ENCODE results near the gene TBC1D3B.
"Not testable (repeated sequence)": the region's sequence is repeated elsewhere in the genome, so short reads cannot be mapped to it uniquely, and the experiment has no call there.

TBC1D3B gene

GRCh38 chr17:36188891-36189306 lies 12.5 kb upstream of the TBC1D3B start:
- peaks cover 2% of the 10 kb centered on the region for H3K4me1 ChIP-seq (ENCODE audit: insufficient read depth, insufficient read length)
- H3K4me3 ChIP-seq (ENCODE audit: insufficient read length, low read depth) = no peak overlapping the region
- peaks cover under 1% of the 10 kb centered on the region for H3K27me3 ChIP-seq (ENCODE audit: insufficient read depth, insufficient read length)
- H3K9me3 ChIP-seq (ENCODE audit: insufficient read depth, low read length) = no peaks in the 10 kb centered on the region
- H3K36me3 ChIP-seq (ENCODE audit: insufficient read depth, insufficient read length, low read length) = no peaks in the 10 kb centered on the region
- TF ChIP-seq YY1 (IDR thresholded peaks at IDR 0.05; ENCODE audit: insufficient read depth, insufficient read length) = no peak
- no peak for TF ChIP-seq SUZ12 (IDR thresholded peaks at IDR 0.05; ENCODE audit: extremely low read depth, insufficient read depth, insufficient read length)
- TF ChIP-seq ZNF274 (IDR thresholded peaks at IDR 0.05; ENCODE audit: low read depth, low read length) = no peak
- DNase-seq (ENCODE audit: low read depth, low spot score) = no peak
- no peak overlapping the region for H3K9ac ChIP-seq (ENCODE audit: insufficient read length, low read depth)

DNA sequence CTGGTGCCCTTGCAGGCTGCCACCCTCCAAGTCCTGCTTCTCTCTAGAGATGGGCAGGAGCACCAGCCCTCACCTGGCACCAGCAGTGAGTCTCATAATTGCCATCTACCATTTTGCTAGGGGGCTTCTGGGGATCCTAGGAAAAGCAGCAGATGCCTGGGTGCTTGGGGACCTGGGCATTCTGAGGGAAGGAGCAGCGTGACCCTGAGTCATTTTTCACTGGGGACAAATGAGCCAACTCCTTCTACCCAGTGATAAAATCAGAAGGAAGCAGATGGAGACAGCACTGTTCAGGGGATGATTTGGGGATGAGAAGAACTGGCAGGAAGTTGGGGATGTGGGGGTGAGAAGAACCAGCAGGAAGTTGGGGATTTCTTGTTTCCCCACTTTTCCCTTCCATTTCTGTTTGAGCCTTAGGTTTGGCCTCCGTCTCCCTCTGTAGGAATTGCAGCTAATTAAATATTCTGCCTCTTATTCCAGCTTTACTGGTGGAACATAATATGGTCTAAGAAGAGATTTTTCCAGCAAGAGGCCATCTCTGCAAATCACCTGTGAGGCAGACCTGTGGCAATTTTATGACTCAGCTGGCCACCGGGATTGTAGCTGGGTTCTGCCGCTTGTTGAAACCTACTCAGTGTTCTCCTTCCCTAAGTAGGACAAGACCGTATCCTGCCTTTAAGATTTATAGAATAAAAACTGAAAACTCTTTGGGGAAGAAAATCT lies 11.7 kb upstream of the TBC1D3B start:
- not testable (repeated sequence) for H3K27me3 ChIP-seq (ENCODE audit: insufficient read depth, insufficient read length); H3K36me3 ChIP-seq (ENCODE audit: insufficient read depth, insufficient read length, low read length); H3K9me3 ChIP-seq (ENCODE audit: insufficient read depth, low read length); DNase-seq (ENCODE audit: low read depth, low spot score); H3K9ac ChIP-seq (ENCODE audit: insufficient read length, low read depth); H3K4me3 ChIP-seq (ENCODE audit: insufficient read length, low read depth); H3K4me1 ChIP-seq (ENCODE audit: insufficient read depth, insufficient read length)

GRCh38 chr17:36186810-36187763 lies 10.7 kb upstream of the TBC1D3B start:
- not testable (repeated sequence) for H3K9ac ChIP-seq (ENCODE audit: insufficient read length, low read depth); DNase-seq (ENCODE audit: low read depth, low spot score); H3K4me1 ChIP-seq (ENCODE audit: insufficient read depth, insufficient read length); H3K4me3 ChIP-seq (ENCODE audit: insufficient read length, low read depth); H3K36me3 ChIP-seq (ENCODE audit: insufficient read depth, insufficient read length, low read length); H3K9me3 ChIP-seq (ENCODE audit: insufficient read depth, low read length)
- H3K27me3 ChIP-seq (ENCODE audit: insufficient read depth, insufficient read length) = peaks cover 19% of the 10 kb centered on the region

DNA sequence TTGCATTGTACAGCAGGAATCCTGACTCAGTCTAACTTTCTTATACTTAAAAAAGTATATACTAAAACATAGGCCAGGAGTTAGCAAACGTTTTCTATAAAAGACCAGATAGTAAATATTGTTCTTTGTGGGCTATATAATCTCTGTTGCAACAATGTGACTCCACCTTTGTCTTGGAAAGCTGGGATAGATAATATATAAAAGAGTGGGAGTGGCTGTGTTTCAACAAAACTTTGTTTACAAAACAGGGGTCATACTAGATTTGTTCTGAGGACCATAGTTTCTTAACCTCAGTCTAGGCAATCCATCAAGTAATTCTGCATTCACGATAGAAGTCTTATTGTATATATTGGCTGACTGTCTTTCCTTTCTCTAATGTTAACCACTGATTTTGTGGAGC lies 9.0 kb upstream of the TBC1D3B start:
- Histone ChIP-seq H3K9me3 (ENCODE audit: insufficient read depth, low read length) (no peaks in the 10 kb centered on the region), H3K4me3 (ENCODE audit: insufficient read length, low read depth) (no peak overlapping the region), H3K4me1 (ENCODE audit: insufficient read depth, insufficient read length) (peaks cover 9% of the 10 kb centered on the region), H3K9ac (ENCODE audit: insufficient read length, low read depth) (no peak overlapping the region), H3K27me3 (ENCODE audit: insufficient read depth, insufficient read length) (peaks cover 30% of the 10 kb centered on the region), H3K36me3 (ENCODE audit: insufficient read depth, insufficient read length, low read length) (no peaks in the 10 kb centered on the region)
- TF ChIP-seq ZNF274 (IDR thresholded peaks at IDR 0.05; ENCODE audit: low read depth, low read length) (no peak), SUZ12 (IDR thresholded peaks at IDR 0.05; ENCODE audit: extremely low read depth, insufficient read depth, insufficient read length) (no peak), YY1 (IDR thresholded peaks at IDR 0.05; ENCODE audit: insufficient read depth, insufficient read length) (no peak)
- no peak for DNase-seq (ENCODE audit: low read depth, low spot score)

- H3K36me3 ChIP-seq (ENCODE audit: insufficient read depth, insufficient read length, low read length) = no peaks in the 10 kb centered on the region
- no peak for DNase-seq (ENCODE audit: low read depth, low spot score)
- TF ChIP-seq ZNF274 (IDR thresholded peaks at IDR 0.05; ENCODE audit: low read depth, low read length) (no peak), YY1 (IDR thresholded peaks at IDR 0.05; ENCODE audit: insufficient read depth, insufficient read length) (no peak), SUZ12 (IDR thresholded peaks at IDR 0.05; ENCODE audit: extremely low read depth, insufficient read depth, insufficient read length) (no peak)
- peak overlapping the region; percentile 79 for H3K9ac ChIP-seq (ENCODE audit: insufficient read length, low read depth)
- peaks cover 9% of the 10 kb centered on the region for H3K4me1 ChIP-seq (ENCODE audit: insufficient read depth, insufficient read length)
- no peak overlapping the region for H3K4me3 ChIP-seq (ENCODE audit: insufficient read length, low read depth)
- H3K9me3 ChIP-seq (ENCODE audit: insufficient read depth, low read length) = no peaks in the 10 kb centered on the region
- peaks cover 30% of the 10 kb centered on the region for H3K27me3 ChIP-seq (ENCODE audit: insufficient read depth, insufficient read length)
Observed at GRCh38 chr17:36184023-36184765, 7.8 kb upstream of the TBC1D3B start.

DNA sequence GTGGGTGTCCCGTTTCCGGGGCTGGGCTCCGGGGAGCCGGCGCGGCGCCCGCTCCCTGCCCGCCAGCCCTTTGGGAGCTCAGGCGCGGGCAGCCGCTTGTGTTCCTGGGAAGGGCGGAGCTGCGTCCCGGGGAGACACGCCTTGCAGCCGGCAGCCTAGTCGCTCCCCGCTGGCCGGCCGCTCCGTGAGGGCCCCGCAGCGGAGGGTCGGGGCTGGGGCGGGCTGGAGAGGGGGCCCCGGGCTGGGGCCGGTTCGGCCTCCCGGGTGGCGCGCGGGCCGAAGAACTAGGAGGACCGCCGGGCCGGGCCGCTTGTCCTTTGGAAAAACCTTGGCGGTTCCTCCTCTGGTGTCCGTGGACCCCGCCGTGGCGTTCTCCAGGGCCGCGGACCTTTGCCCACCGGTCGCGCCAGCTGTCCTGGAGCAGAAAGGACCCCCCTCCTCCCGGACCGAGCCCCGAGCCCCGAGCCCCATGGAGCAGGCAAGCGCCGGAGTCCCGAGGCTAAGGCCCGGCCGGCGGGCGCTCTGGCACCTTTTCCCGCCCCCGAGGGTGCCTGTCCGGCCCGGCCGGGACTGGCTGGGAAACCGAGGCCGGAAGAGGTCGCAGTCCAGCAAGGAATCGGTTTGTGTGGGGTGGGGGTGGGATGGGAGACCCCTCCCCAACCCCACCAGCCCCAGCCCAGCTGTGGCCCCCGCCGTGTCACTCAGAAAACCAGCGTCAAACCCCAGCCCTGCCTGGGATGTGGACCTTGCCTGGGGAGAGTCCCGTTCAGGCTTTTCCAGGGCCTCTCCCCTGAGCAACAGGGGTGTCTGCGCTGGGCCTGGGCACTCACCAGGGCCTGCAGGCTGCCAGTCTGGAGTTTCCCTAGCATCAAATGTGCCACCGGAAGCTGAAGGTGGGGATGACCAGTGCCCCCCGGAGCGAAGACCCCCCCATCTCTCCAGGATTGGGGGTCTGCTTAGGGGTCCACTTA lies 6.8 kb upstream of the TBC1D3B start:
- H3K9ac ChIP-seq (ENCODE audit: insufficient read length, low read depth) = peak overlapping the region; percentile 80
- DNase-seq (ENCODE audit: low read depth, low spot score) = peak; percentile 43
- no peaks in the 10 kb centered on the region for H3K9me3 ChIP-seq (ENCODE audit: insufficient read depth, low read length)
- peak overlapping the region; percentile 49 for H3K4me3 ChIP-seq (ENCODE audit: insufficient read length, low read depth)
- peaks cover 7% of the 10 kb centered on the region for H3K4me1 ChIP-seq (ENCODE audit: insufficient read depth, insufficient read length)
- peaks cover 30% of the 10 kb centered on the region for H3K27me3 ChIP-seq (ENCODE audit: insufficient read depth, insufficient read length)
- no peaks in the 10 kb centered on the region for H3K36me3 ChIP-seq (ENCODE audit: insufficient read depth, insufficient read length, low read length)
- TF ChIP-seq SUZ12 (IDR thresholded peaks at IDR 0.05; ENCODE audit: extremely low read depth, insufficient read depth, insufficient read length) (no peak), ZNF274 (IDR thresholded peaks at IDR 0.05; ENCODE audit: low read depth, low read length) (no peak), YY1 (IDR thresholded peaks at IDR 0.05; ENCODE audit: insufficient read depth, insufficient read length) (no peak)
